Type B pancreatic cell (in vitro differentiated cells): ENCODE measurements around the gene IL1RAPL2. TPM values are rescaled to one million over a fixed set of nuclear protein-coding genes. Genes with fewer than 3 reads are reported as not detected.
A peak's percentile ranks its signal among the peaks of the same experiment; 100 is the strongest.

ENCODE experiments used
- DNase-seq: peaks from one replicate; pipeline ENCODE4 v3.0.0; 2021; ENCODE audit warnings: mixed read lengths; ENCODE audit not compliant: unreplicated experiment; ENCODE audit errors: extremely low spot score
- H3K27ac Mint-ChIP-seq: 2 replicates; pipeline ENCODE4 v1.8.0; 2021; ENCODE audit warnings: mild to moderate bottlenecking, mixed read lengths
- H3K27me3 Mint-ChIP-seq: 2 replicates; pipeline ENCODE4 v1.8.0; 2021; ENCODE audit warnings: mixed read lengths
- H3K36me3 Mint-ChIP-seq: 2 replicates; pipeline ENCODE4 v1.8.0; 2021; ENCODE audit warnings: mixed read lengths
- H3K4me1 Mint-ChIP-seq: one replicate; pipeline ENCODE4 v1.8.0; 2021; ENCODE audit warnings: mixed read lengths; ENCODE audit not compliant: unreplicated experiment
- H3K4me3 Mint-ChIP-seq: 2 replicates; pipeline ENCODE4 v1.8.0; 2021; ENCODE audit warnings: mild to moderate bottlenecking, mixed read lengths
- H3K9me3 Mint-ChIP-seq: 2 replicates; pipeline ENCODE4 v1.8.0; 2021; ENCODE audit warnings: mixed read lengths
- total RNA-seq: library from RNA; stranded (reverse); gene quantifications from 2 replicates; pipeline ENCODE4 v1.2.1, GENCODE V29; 2021; ENCODE audit warnings: low replicate concordance
- TF ChIP-seq, protein P1 (sequence below): fragments of 200-600 bp; sonication (generic); conservative IDR thresholded peaks from 2 replicates; pipeline ENCODE4 v1.5.0; 2021; ENCODE audit warnings: antibody characterized with exemption, mild to moderate bottlenecking

Gene IL1RAPL2
- total RNA-seq, 1 donor from 2014 or later, result 4.5 TPM

DNA sequence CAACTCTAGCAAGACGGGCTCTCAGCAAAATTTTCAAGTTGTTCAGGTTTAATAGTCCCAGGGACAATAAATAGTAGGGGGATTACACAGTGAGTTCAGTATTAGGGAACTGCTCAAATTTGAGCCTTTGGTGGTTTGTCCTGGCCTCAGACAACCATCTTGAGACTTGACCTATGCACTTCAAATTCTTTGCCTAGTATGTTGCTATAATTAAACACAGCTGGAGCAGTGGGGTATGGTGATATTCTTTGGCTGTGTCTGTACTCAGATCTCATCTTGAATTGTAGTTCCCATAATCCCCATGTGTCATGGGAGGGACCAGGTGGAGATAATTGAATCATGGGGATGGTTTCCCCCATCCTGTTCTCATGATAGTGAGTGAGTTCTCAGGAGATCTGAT lies 697.8 kb downstream of the IL1RAPL2 start:
- TF ChIP-seq, protein P1, sequence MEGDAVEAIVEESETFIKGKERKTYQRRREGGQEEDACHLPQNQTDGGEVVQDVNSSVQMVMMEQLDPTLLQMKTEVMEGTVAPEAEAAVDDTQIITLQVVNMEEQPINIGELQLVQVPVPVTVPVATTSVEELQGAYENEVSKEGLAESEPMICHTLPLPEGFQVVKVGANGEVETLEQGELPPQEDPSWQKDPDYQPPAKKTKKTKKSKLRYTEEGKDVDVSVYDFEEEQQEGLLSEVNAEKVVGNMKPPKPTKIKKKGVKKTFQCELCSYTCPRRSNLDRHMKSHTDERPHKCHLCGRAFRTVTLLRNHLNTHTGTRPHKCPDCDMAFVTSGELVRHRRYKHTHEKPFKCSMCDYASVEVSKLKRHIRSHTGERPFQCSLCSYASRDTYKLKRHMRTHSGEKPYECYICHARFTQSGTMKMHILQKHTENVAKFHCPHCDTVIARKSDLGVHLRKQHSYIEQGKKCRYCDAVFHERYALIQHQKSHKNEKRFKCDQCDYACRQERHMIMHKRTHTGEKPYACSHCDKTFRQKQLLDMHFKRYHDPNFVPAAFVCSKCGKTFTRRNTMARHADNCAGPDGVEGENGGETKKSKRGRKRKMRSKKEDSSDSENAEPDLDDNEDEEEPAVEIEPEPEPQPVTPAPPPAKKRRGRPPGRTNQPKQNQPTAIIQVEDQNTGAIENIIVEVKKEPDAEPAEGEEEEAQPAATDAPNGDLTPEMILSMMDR, result no peak
- no peaks in the 10 kb centered on the region for H3K27me3 Mint-ChIP-seq
- peaks cover 15% of the 10 kb centered on the region for H3K4me1 Mint-ChIP-seq
- no peak overlapping the region for H3K27ac Mint-ChIP-seq
- no peak overlapping the region for H3K4me3 Mint-ChIP-seq
- peaks cover under 1% of the 10 kb centered on the region for H3K9me3 Mint-ChIP-seq
- DNase-seq, result no peak
- no peaks in the 10 kb centered on the region for H3K36me3 Mint-ChIP-seq

DNA sequence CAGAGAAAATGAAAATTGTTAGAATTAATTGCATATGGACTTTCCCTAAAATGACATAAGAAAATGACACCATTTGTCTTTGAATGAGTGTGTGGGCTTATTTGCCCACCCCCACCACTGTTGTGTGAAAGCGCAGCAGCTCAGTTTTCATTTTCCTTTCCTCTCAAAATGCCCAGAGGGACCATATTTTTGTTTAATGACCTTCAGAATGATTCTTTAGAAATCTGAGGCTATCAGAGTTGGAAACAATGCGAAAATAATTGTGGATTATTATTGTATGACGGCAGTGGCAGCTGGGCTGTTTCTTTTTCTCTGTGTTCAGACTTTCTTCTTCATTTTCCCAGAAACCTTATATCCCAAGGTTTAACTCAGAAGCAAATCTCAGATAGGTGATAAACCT lies 699.1 kb downstream of the IL1RAPL2 start:
- TF ChIP-seq, protein P1, result no peak
- Mint-ChIP-seq H3K4me1 (peaks cover 15% of the 10 kb centered on the region), H3K27ac (no peak overlapping the region), H3K27me3 (no peaks in the 10 kb centered on the region), H3K4me3 (no peak overlapping the region), H3K36me3 (no peaks in the 10 kb centered on the region), H3K9me3 (no peaks in the 10 kb centered on the region)
- no peak for DNase-seq

- no peak for DNase-seq
- peaks cover 15% of the 10 kb centered on the region for H3K4me1 Mint-ChIP-seq
These were observed 700.5 kb downstream of the IL1RAPL2 start for GRCh38 chrX:105266456-105266855.

DNA sequence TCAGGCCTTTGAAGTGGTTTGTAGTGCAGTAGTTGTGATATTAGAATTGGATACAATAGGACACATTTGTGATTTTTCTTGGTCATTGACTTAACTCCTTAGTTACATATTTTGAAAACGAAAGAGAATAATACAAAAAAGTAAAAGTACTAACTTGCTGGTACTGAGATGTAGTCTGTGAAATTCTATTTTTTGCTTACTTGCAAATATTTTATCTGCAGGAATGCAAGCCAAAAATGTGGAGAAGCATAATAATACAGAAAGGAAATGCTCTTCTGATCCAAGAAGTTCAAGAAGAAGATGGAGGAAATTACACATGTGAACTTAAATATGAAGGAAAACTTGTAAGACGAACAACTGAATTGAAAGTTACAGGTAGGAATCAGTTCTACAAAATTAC lies 701.2 kb downstream of the IL1RAPL2 start:
- Mint-ChIP-seq H3K27me3 (no peaks in the 10 kb centered on the region), H3K36me3 (no peaks in the 10 kb centered on the region), H3K4me1 (peaks cover 15% of the 10 kb centered on the region), H3K4me3 (no peak overlapping the region), H3K27ac (no peak overlapping the region), H3K9me3 (no peaks in the 10 kb centered on the region)
- no peak for DNase-seq
- TF ChIP-seq, protein P1, result no peak

More at GRCh38 chrX:105266456-105266855, 700.5 kb downstream of the IL1RAPL2 start:
- Mint-ChIP-seq H3K36me3 (no peaks in the 10 kb centered on the region), H3K4me3 (no peak overlapping the region), H3K27ac (no peak overlapping the region), H3K9me3 (no peaks in the 10 kb centered on the region), H3K27me3 (no peaks in the 10 kb centered on the region)
- TF ChIP-seq, protein P1, result no peak

- Mint-ChIP-seq H3K36me3 (no peaks in the 10 kb centered on the region), H3K27ac (no peak overlapping the region), H3K9me3 (peaks cover 7% of the 10 kb centered on the region), H3K27me3 (no peaks in the 10 kb centered on the region), H3K4me3 (no peak overlapping the region), H3K4me1 (peaks cover 14% of the 10 kb centered on the region)
- no peak for DNase-seq
- TF ChIP-seq, protein P1, result no peak
These were observed 703.4 kb downstream of the IL1RAPL2 start for GRCh38 chrX:105269386-105269785.

DNA sequence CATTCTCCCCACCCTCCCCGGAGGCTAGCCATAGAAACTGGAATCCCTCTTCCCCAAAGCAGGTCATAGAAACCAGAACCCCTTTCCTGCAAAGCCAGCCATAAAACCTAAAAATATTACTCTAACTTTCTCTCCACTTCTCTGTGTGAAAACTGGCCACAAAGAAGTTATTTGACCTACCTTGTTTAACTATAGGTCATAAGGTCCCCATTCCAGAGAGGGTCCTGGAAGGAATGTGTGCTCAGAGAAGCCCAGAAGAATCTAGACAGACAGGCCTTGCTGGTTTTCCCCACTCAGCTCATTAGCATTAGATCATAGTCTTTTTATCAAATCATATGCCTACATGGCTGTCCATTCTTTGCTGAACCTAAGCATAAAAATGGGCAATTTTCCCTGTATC lies 707.3 kb downstream of the IL1RAPL2 start:
- Mint-ChIP-seq H3K27ac (peak overlapping the region; percentile 88), H3K4me3 (peak overlapping the region; percentile 70), H3K9me3 (peaks cover 9% of the 10 kb centered on the region), H3K27me3 (no peaks in the 10 kb centered on the region), H3K36me3 (no peaks in the 10 kb centered on the region), H3K4me1 (peaks cover 6% of the 10 kb centered on the region)
- TF ChIP-seq, protein P1, result no peak
- no peak for DNase-seq
